Hypothalamus (tissue), 51 donors: Measurements from ENCODE around the gene ST7.

Source experiments
- DNase-seq, 51 donors: peaks; one replicate each; lab custom pipeline; 2025; lab: John Stamatoyannopoulos, UW

ST7 gene

GRCh38 chr7:117085769-117086463, 132.6 kb downstream of the ST7 start:
- DNase-seq = no peak

DNA sequence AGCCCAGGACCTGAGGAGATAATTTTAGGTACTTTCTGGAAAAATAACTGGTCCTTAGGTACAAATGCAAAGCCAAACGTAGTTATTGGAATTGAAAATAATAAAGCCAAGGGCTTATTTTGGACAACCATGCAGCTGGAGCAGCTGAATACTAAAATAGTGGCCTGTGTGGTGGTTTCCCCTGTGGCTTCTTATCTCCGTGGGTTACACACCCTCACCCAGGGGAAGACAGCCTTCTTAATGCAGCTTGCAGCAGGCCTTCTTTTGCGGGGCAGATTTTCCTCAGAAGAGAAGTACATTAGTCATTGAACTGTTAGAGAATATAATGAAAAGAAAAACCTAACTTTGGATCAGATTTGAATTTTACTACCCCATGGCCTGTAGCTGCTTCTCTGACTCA, 133.5 kb downstream of the ST7 start:
- DNase-seq = no peak

DNA sequence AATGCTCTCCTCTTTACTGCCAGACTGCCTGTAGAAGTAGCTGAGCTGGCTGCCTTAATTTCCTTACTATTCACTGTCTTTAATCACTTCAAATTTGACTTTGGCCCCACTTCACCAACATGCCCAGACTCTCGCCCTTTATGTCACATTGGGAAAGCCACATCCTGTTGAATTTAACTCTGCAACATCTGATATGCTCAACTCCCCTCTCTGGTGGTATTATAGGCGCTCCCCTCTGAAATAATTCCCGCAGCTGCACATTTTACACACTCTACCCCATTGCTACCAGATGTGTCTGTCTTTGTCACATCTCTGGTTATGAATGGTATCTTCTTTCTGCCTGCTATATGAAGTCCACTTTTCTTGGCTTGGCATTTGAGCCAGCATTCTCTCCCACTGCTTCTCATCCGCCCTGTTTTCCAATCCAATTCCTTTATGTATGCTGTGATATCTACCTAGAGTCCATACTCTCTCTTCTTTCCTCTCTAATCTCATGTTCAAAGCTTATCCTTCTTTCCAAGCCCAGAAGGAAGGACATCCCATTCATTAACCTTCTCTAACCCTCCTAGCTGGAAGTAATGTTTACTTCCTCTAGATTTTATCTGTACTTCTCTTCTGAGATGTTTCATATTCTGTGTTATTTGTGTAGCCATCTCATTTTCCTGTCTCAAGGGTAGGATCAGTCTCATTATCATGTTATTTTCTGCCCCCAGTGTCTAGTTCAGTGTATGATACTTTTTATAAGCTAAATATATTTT, 134.5 kb downstream of the ST7 start:
- no peak for DNase-seq

GRCh38 chr7:117088623-117089194, 135.4 kb downstream of the ST7 start:
- no peak for DNase-seq

DNA sequence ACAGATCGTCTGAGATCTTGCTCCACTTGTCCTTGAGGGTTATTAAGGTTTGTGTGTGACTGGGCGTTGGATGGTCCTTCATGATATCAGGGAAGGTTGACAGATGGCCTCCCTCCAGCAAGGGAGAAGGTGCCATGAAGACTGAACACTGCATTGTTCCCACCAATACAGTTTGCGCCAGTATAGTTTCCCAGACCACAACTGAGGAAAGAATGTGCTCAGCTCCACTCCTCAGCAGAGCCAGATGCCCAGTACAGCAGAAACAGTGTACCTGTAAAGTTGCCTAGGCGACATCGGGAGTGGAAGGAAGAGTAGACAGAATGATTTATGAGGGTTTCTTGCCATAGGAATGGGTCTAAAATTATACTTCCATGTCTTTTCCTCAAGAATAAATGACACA, 137.5 kb downstream of the ST7 start:
- DNase-seq = peak in 1 of 51 donors; percentile 14

DNA sequence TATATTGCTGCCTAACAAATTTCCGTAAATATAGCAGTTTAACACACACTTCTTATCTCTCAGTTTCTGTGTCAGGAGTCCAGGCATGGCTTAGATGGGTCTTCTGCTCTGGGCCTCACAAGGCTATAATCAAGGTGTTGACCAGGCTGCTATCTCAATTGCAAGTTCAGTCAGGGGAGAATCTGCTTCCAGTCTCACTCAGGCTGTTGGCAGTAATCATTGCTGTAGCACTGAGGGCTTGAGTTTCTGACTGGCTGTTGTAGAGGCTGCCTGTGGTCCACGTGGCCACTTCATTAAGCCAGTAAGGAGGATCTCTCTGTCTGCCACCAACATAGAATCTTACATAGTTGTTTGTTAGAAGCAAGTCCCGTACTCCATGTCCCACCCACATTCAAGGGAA, 138.4 kb downstream of the ST7 start:
- DNase-seq = no peak

- DNase-seq = no peak
Measured at GRCh38 chr7:117092785-117093184, 139.5 kb downstream of the ST7 start.

- DNase-seq = no peak
Measured at GRCh38 chr7:117094457-117094856, 141.2 kb downstream of the ST7 start.

- no peak for DNase-seq
Measured at GRCh38 chr7:117095055-117095454, 141.8 kb downstream of the ST7 start.

GRCh38 chr7:117096330-117096729, 143.0 kb downstream of the ST7 start:
- no peak for DNase-seq

- DNase-seq = no peak
Measured at GRCh38 chr7:117096942-117097341, 143.6 kb downstream of the ST7 start.

DNA sequence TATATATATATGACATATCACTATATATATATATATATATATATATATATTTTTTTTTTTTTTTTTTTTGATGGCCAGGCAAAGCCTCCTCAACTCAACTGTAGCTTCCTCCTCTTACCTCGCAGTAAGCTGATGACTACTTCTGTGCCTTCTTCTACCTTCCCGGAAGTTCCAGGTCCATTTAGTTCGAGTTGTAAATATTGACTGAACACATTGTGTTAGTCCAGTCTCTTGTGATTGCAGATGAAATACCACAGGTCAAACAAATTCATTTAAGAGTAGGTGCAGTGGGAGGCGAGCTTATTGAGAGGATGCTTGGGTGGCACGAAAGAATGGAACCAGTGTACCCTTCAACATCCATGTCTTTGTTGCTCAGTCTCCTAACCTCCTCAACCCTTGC, 144.6 kb downstream of the ST7 start:
- DNase-seq = no peak

- DNase-seq = no peak
Measured at GRCh38 chr7:117098457-117098856, 145.2 kb downstream of the ST7 start.

- DNase-seq = no peak
Measured at GRCh38 chr7:117101026-117101425, 147.7 kb downstream of the ST7 start.

DNA sequence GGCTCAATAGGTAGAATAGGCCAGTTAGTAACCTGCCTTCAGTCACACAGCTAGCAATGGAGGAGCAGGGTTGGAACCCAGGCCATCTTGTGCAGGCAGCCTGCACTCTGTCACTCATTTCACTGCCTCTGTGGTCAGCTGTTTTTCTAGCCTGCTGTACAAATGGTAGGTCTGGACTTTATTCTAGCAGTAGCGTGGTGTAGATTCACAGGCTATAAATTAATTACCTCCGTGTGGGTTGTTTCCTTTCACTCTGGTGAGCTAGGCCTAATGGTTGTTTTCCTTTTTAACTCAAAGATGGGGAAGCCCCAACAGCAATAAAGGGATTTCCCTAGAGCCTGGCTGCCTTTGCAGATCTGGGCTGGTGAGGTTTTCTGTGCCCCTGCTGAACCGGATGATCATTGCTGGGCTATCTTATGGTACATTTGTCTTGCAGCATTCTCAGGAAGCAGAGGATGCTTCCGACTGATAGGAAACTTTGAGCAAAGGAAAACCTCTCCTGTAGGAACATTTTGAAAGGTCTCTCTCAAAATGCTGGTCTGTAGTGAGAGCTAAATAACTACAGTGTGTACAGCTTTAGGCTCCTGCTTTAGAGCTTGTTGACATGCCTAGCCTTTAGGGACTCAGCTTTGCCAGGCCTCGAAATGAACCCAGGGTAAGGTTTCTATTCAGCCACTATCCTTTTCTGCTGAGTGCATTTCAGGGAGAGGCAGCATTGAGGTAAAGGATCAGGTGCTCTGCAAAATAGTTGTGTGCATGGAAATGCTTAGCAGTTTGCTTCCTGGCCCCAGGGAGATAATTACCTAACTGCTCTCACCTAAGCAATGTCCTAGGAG, 157.4 kb downstream of the ST7 start:
- DNase-seq = no peak

DNA sequence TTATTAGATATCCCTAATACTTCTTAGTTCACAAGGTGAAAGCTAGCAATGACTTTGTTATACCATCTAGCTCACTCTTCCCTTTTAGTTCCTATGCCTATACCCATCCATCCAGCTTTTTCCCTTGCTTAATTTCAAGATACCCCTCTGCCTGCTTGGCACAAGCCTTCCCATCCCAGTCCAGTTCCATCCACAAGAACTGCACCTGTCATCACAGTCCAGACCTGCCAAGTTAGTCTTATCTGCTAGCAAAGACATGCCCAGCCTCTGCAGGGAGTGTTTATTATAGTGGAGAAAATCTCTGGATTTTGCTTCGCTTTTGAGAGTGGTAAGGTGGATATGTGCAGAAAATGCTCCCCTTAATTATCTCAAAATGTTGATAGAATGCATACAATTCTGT, 158.2 kb downstream of the ST7 start:
- DNase-seq = no peak

DNA sequence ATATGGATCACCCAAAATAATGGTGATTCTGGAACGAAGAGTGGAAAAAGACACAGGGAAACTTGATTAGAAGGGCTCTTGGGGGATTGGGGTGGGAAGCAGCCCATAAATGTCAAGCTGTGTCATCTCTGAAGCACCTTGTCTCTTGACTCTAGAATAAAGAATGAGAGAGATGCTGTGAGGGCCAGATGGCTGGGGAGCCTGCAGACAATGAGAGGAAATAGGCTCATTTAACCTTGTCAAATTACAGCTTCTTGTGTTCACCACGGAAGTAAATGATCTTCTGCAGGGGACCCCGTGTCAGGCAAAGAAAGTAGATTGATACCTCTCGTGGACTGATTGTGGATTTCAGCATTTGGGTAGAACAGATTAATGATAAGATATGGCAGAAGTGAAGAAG, 159.3 kb downstream of the ST7 start:
- DNase-seq = no peak

DNA sequence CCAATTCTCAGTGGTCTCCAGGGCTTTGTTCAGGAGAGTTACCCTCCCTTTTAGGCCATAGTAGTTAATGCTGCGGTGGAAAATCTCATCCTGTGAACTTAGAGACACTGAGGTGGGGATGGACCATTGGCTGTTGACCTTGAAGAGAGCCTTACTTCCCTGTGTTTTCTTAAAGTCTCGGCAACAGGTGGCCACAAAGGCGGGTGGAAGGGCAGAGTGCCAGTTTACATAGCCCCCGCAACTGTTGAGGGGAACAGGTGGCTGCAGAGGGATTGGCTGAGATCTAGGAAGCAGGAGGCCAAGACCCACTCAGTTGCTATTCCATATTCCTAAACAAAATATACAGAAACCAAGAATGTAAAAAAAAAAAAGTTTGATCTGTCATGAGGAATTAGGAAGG, 160.6 kb downstream of the ST7 start:
- no peak for DNase-seq

- DNase-seq = no peak
Measured at GRCh38 chr7:117114272-117114671, 161.0 kb downstream of the ST7 start.

GRCh38 chr7:117116211-117116610, 162.9 kb downstream of the ST7 start:
- no peak for DNase-seq

- DNase-seq = no peak
Measured at GRCh38 chr7:117117172-117117571, 163.9 kb downstream of the ST7 start.
